Liver (tissue), 9 donors: Measurements from ENCODE around the gene CHEK1. TPM values are rescaled to one million over a fixed set of nuclear protein-coding genes. Genes with fewer than 3 reads are reported as not detected.

Experiments
- DNase-seq: peaks from one replicate; pipeline ENCODE4 v3.0.0-alpha.2; 2017; ENCODE audit warnings: low spot score
- H3K27ac ChIP-seq, 2 donors: one replicate each; pipeline ENCODE4 v1.7.0; 2013; ENCODE audit warnings: inconsistent platforms in 2 of 2, low read length in 2 of 2, control low read depth in 1 of 2, low read depth in 1 of 2, mild to moderate bottlenecking in 1 of 2
- H3K27me3 ChIP-seq, 4 donors: one replicate each; pipeline versions ENCODE4 v1.6.1 to v1.7.0; 2013; ENCODE audit warnings: low read length in 3 of 4, inconsistent platforms in 1 of 4, mild to moderate bottlenecking in 1 of 4, moderate library complexity in 1 of 4; ENCODE audit not compliant: control insufficient read depth in 4 of 4, insufficient read depth in 4 of 4
- H3K36me3 ChIP-seq, 4 donors: one replicate each; pipeline versions ENCODE4 v1.6.1 to v1.7.0; 2013; ENCODE audit warnings: low read length in 3 of 4, mild to moderate bottlenecking in 3 of 4, low read depth in 1 of 4, moderate library complexity in 1 of 4; ENCODE audit not compliant: control insufficient read depth in 4 of 4, insufficient read depth in 3 of 4
- H3K4me1 ChIP-seq, 4 donors: one replicate each; pipeline versions ENCODE4 v1.6.1 to v1.7.0; 2013; ENCODE audit warnings: low read length in 3 of 4, mild to moderate bottlenecking in 3 of 4, moderate library complexity in 1 of 4; ENCODE audit not compliant: control insufficient read depth in 4 of 4, insufficient read depth in 4 of 4
- H3K4me3 ChIP-seq, 3 donors: one replicate each; pipeline versions ENCODE4 v1.6.1 to v1.7.0; 2013; ENCODE audit warnings: low read length in 3 of 3, control low read depth in 1 of 3, low read depth in 1 of 3, mild to moderate bottlenecking in 1 of 3
- H3K9ac ChIP-seq, 2 donors: one replicate each; pipeline ENCODE4 v1.7.0; 2013; ENCODE audit warnings: low read length in 2 of 2, mild to moderate bottlenecking in 2 of 2, moderate library complexity in 2 of 2, control low read depth in 1 of 2, low read depth in 1 of 2
- H3K9me3 ChIP-seq, 4 donors: one replicate each; pipeline versions ENCODE4 v1.6.1 to v1.7.0; 2013; ENCODE audit warnings: low read length in 3 of 4; ENCODE audit not compliant: control insufficient read depth in 4 of 4
- FOXA1 ChIP-seq: IDR thresholded peaks from 2 replicates; pipeline ENCODE4 v1.6.1; 2016; ENCODE audit warnings: antibody characterized with exemption
- FOXA2 ChIP-seq: IDR thresholded peaks from 2 replicates; pipeline ENCODE4 v1.6.1; 2016; ENCODE audit warnings: antibody characterized with exemption
- GABPA ChIP-seq, 2 donors: IDR thresholded peaks in 1 of 2; conservative IDR thresholded peaks in 1 of 2; 2 replicates each; pipeline ENCODE4 v1.6.1; 2016; ENCODE audit warnings: antibody characterized with exemption in 2 of 2, mild to moderate bottlenecking in 1 of 2, moderate library complexity in 1 of 2
- RXRA ChIP-seq, 2 donors: IDR thresholded peaks; 2 replicates each; pipeline ENCODE4 v1.6.1; 2017 to 2018; ENCODE audit warnings: antibody characterized with exemption in 2 of 2, mild to moderate bottlenecking in 1 of 2
- TAF1 ChIP-seq: conservative IDR thresholded peaks from 2 replicates; pipeline ENCODE4 v1.6.1; 2016; ENCODE audit warnings: antibody characterized with exemption, mild to moderate bottlenecking
- YY1 ChIP-seq: IDR thresholded peaks from 2 replicates; pipeline ENCODE4 v1.6.1; 2016; ENCODE audit warnings: antibody characterized with exemption, mild to moderate bottlenecking
- WGBS: extraction: QIAGEN DNeasy Blood & Tissue Kit; methylation state at CpG from one replicate; pipeline ENCODE4 v1.1.7; 2013; 5-methylcytosine and 5-hydroxymethylcytosine counted together
- polyA plus RNA-seq, 2 donors: library from polyadenylated mRNA; stranded (reverse) in 1 of 2; unstranded in 1 of 2; fragments of 200-250 nt in 1 of 2; fragments of >200 nt in 1 of 2; fragmentation: Nextera tagmentation in 1 of 2; extraction: Ambion mirVana in 1 of 2; gene quantifications; one replicate each; pipeline versions ENCODE4 v1.2.1 to v1.2.3, GENCODE V29; 2013 to 2015
- total RNA-seq, 2 donors: library from RNA; depleted of rRNA; stranded (reverse); fragments of >200 nt; gene quantifications; one replicate each; pipeline ENCODE4 v1.2.3, GENCODE V29; 2014
- TF ChIP-seq, protein P1 (sequence below): IDR thresholded peaks from 2 replicates; pipeline ENCODE4 v1.6.1; 2016; ENCODE audit warnings: antibody characterized with exemption, mild to moderate bottlenecking
- TF ChIP-seq, protein P2 (sequence below): fragments of 150-350 bp; IDR thresholded peaks from 2 replicates; pipeline ENCODE4 v1.5.1; 2017; ENCODE audit warnings: improper control_type of control experiment, low read depth, low read length; ENCODE audit not compliant: missing input control
- TF ChIP-seq, protein P3 (sequence below): IDR thresholded peaks from 2 replicates; pipeline ENCODE4 v1.6.1; 2016; ENCODE audit warnings: antibody characterized with exemption
- TF ChIP-seq, protein P4 (sequence below): IDR thresholded peaks from 2 replicates; pipeline ENCODE4 v1.6.1; 2016; ENCODE audit warnings: antibody characterized with exemption
- donor health status: healthy.
- donor health status: healthy.
- donor health status: healthy.
- donor health status: healthy.
- donor health status: healthy.

CHEK1 gene
- total and polyA plus RNA-seq, 4 donors: 0.59 to 21.7 (median 0.85) TPM

DNA sequence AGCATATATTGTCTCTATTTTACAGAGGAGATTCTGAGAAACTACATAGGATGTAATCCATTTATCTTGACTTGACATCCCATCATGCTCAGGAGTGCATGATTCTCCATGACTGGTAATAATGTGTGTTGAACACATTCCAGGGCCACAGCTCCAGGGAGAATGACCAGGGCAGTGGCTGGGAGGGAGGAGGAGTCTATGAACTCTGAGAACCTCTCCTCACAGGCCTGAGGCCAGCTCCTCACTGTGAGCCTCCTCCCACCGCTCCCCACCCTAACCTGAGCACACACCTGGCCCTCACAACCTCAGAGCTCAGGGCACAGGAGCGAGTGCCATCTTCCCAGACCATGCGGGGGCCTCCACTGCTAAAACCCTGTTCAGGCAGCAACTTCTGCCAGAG, 63.7 kb downstream of the CHEK1 start (continued):
- TF ChIP-seq, protein P1, sequence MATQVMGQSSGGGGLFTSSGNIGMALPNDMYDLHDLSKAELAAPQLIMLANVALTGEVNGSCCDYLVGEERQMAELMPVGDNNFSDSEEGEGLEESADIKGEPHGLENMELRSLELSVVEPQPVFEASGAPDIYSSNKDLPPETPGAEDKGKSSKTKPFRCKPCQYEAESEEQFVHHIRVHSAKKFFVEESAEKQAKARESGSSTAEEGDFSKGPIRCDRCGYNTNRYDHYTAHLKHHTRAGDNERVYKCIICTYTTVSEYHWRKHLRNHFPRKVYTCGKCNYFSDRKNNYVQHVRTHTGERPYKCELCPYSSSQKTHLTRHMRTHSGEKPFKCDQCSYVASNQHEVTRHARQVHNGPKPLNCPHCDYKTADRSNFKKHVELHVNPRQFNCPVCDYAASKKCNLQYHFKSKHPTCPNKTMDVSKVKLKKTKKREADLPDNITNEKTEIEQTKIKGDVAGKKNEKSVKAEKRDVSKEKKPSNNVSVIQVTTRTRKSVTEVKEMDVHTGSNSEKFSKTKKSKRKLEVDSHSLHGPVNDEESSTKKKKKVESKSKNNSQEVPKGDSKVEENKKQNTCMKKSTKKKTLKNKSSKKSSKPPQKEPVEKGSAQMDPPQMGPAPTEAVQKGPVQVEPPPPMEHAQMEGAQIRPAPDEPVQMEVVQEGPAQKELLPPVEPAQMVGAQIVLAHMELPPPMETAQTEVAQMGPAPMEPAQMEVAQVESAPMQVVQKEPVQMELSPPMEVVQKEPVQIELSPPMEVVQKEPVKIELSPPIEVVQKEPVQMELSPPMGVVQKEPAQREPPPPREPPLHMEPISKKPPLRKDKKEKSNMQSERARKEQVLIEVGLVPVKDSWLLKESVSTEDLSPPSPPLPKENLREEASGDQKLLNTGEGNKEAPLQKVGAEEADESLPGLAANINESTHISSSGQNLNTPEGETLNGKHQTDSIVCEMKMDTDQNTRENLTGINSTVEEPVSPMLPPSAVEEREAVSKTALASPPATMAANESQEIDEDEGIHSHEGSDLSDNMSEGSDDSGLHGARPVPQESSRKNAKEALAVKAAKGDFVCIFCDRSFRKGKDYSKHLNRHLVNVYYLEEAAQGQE: no peak
- TF ChIP-seq, protein P2, sequence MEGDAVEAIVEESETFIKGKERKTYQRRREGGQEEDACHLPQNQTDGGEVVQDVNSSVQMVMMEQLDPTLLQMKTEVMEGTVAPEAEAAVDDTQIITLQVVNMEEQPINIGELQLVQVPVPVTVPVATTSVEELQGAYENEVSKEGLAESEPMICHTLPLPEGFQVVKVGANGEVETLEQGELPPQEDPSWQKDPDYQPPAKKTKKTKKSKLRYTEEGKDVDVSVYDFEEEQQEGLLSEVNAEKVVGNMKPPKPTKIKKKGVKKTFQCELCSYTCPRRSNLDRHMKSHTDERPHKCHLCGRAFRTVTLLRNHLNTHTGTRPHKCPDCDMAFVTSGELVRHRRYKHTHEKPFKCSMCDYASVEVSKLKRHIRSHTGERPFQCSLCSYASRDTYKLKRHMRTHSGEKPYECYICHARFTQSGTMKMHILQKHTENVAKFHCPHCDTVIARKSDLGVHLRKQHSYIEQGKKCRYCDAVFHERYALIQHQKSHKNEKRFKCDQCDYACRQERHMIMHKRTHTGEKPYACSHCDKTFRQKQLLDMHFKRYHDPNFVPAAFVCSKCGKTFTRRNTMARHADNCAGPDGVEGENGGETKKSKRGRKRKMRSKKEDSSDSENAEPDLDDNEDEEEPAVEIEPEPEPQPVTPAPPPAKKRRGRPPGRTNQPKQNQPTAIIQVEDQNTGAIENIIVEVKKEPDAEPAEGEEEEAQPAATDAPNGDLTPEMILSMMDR: no peak
- TF ChIP-seq TAF1: no peak

DNA sequence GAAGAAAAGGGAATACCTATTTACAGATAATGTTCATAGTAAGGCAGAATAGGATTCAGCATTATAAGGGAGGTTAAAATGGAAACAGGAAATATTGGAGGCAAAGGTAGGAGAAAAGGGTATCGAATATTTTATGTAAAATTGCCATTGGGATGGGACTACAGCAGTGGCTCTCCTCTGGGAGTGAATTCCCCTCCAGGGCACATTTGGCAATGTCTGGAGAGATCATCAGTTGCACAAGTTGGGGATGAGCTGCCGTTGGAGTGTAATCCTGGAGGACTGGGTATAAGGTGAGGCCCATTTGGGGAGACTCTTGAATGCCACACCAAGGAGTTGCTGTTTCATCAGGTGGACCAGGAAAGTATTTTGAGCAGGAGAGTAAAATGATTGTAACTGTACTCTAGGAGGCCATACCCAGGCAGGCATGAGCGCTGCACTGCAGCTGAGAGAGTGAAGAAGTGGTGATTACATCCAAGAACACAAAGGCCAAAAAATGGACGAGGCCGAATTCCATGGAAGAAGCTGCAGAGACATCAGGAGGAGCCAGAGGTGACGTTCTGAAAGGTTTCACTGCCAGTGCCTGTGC, 64.4 kb downstream of the CHEK1 start:
- DNase-seq: no peak
- Histone ChIP-seq H3K9me3 (no peaks in the 10 kb centered on the region), H3K9ac (no peak overlapping the region), H3K4me1 (no peaks in the 10 kb centered on the region), H3K27me3 (peaks cover 0 to 2% (median 0%) of the 10 kb centered on the region in 4 donors), H3K27ac (no peak overlapping the region), H3K4me3 (no peak overlapping the region), H3K36me3 (no peaks in the 10 kb centered on the region)
- TF ChIP-seq YY1 (no peak), FOXA1 (no peak), GABPA (IDR thresholded peaks at IDR 0.05 in 1 of 2, conservative IDR thresholded peaks at IDR 0.05 in 1 of 2) (no peak), FOXA2 (no peak), TAF1 (no peak)
- TF ChIP-seq, protein P3, sequence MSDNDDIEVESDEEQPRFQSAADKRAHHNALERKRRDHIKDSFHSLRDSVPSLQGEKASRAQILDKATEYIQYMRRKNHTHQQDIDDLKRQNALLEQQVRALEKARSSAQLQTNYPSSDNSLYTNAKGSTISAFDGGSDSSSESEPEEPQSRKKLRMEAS: no peak
- WGBS: 84% methylated on average over 6 of the region's 6 CpGs

DNA sequence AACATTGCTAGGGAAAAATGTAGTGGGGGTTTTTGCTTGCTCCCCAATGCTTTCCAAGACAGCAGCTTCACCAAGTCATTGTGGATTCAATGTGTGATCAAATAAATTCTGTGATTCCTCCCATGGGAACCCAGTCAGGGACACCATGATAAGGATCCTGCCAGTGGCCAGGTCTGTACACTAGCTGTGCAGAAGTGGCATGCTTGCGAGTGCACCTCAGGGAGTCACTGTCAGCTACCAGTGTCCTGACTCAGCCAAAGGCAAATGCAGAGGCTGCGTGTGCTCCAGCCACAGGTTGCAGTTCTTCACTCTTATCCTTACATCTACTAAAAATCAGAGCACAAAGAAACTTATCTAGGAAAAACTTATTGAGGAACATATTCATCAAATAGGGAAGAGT, 65.0 kb downstream of the CHEK1 start:
- no peak for TF ChIP-seq RXRA (IDR thresholded peaks at IDR 0.05)
- TF ChIP-seq, protein P4, sequence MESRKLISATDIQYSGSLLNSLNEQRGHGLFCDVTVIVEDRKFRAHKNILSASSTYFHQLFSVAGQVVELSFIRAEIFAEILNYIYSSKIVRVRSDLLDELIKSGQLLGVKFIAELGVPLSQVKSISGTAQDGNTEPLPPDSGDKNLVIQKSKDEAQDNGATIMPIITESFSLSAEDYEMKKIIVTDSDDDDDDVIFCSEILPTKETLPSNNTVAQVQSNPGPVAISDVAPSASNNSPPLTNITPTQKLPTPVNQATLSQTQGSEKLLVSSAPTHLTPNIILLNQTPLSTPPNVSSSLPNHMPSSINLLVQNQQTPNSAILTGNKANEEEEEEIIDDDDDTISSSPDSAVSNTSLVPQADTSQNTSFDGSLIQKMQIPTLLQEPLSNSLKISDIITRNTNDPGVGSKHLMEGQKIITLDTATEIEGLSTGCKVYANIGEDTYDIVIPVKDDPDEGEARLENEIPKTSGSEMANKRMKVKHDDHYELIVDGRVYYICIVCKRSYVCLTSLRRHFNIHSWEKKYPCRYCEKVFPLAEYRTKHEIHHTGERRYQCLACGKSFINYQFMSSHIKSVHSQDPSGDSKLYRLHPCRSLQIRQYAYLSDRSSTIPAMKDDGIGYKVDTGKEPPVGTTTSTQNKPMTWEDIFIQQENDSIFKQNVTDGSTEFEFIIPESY: no peak
- TF ChIP-seq, protein P3: no peak
- Histone ChIP-seq H3K36me3 (no peaks in the 10 kb centered on the region), H3K27ac (no peak overlapping the region), H3K4me1 (no peaks in the 10 kb centered on the region), H3K27me3 (peaks cover 0 to 2% (median 0%) of the 10 kb centered on the region in 4 donors), H3K9me3 (no peaks in the 10 kb centered on the region), H3K4me3 (no peak overlapping the region), H3K9ac (no peak overlapping the region)
- no peak for DNase-seq
- 92% methylated on average over 2 of the region's 2 CpGs for WGBS
